Measurements from ENCODE around the gene FGF14. TPM values are rescaled to one million over a fixed set of nuclear protein-coding genes. Genes with fewer than 3 reads are reported as not detected.
A peak's percentile ranks its signal among the peaks of the same experiment; 100 is the strongest.

Gene FGF14
- total RNA-seq, 4 donors from 2014 or later: under 0.01 to 2.4 (median 0.99) TPM

DNA sequence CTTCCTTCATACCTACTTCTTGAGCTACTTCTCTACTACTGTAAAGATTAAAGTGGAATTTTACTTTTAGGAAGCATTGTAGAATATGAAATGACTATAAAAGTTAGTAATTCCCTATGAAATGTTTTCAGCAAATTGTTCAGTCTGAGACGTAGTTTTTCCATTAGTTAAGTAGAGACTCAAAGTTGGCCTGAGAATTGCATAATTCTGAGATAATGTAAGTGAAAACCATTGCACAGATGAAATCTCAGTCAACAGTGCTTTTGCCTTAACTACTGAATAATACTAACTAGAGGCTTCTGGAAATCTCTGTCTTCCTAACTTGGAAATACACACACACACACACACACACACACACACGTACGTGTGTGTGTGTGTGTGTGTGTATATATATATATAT lies 125.9 kb downstream of the FGF14 start:
- intact Hi-C loops (cut with DNase I; ENCODE audit: low total_unique reads): no loop called here
- DNase-seq: no peak
- in situ Hi-C loops (cut with MboI; ENCODE audit: low pct_ligation_motif_present in 1 of 4, low pct_unique_long_range_greater_than_20kb in 1 of 4, low sequenced_read_pairs in 3 of 4): no loop called here
- peak overlapping the region in 1 of 4 donors; percentile 13 for H3K27ac ChIP-seq
- TF ChIP-seq POLR2A (IDR thresholded peaks at IDR 0.05) (no peak), POLR2AphosphoS5 (IDR thresholded peaks at IDR 0.05) (no peak), EP300 (IDR thresholded peaks at IDR 0.05; ENCODE audit: low read depth) (no peak)
- TF ChIP-seq, protein P1, sequence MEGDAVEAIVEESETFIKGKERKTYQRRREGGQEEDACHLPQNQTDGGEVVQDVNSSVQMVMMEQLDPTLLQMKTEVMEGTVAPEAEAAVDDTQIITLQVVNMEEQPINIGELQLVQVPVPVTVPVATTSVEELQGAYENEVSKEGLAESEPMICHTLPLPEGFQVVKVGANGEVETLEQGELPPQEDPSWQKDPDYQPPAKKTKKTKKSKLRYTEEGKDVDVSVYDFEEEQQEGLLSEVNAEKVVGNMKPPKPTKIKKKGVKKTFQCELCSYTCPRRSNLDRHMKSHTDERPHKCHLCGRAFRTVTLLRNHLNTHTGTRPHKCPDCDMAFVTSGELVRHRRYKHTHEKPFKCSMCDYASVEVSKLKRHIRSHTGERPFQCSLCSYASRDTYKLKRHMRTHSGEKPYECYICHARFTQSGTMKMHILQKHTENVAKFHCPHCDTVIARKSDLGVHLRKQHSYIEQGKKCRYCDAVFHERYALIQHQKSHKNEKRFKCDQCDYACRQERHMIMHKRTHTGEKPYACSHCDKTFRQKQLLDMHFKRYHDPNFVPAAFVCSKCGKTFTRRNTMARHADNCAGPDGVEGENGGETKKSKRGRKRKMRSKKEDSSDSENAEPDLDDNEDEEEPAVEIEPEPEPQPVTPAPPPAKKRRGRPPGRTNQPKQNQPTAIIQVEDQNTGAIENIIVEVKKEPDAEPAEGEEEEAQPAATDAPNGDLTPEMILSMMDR (IDR thresholded peaks at IDR 0.05): no peak
- no peaks in the 10 kb centered on the region for H3K27me3 ChIP-seq
- no peaks in the 10 kb centered on the region for H3K4me1 ChIP-seq
- H3K4me3 ChIP-seq: no peak overlapping the region
- WGBS, 2 donors (ENCODE audit: low coverage in 1 of 2): 43 to 44% methylated on average over 1 to 3 of the region's 3 CpGs
- no peaks in the 10 kb centered on the region for H3K9me3 ChIP-seq
- no peaks in the 10 kb centered on the region for H3K36me3 ChIP-seq

DNA sequence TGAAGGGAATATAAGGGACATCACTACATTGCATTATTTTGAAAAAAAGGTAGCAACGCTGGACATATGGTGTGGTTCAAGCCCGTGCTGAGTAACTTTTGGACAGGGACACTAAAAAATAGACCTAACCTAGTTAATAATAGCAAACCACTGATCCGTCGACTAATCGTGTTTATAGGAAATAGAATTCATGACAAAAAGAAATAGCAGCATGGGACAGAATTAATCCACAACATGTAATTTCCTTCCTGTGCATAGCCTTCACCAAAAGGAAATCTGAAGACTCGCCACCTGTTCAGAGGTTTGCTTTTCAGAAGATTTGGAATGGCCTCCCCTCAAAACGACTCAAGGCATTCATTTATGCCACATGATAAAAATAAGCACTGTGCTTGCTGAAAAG lies 128.7 kb downstream of the FGF14 start:
- in situ Hi-C loops (cut with MboI; ENCODE audit: low pct_ligation_motif_present in 1 of 4, low pct_unique_long_range_greater_than_20kb in 1 of 4, low sequenced_read_pairs in 3 of 4): no loop called here
- 59 to 76% methylated on average over 7 of the region's 7 CpGs for WGBS, 2 donors (ENCODE audit: low coverage in 1 of 2)
- no peak overlapping the region for H3K27ac ChIP-seq
- no peaks in the 10 kb centered on the region for H3K36me3 ChIP-seq
- no peaks in the 10 kb centered on the region for H3K4me1 ChIP-seq
- no peak overlapping the region for H3K4me3 ChIP-seq
- no peaks in the 10 kb centered on the region for H3K9me3 ChIP-seq
- TF ChIP-seq EP300 (IDR thresholded peaks at IDR 0.05; ENCODE audit: low read depth) (no peak), POLR2AphosphoS5 (IDR thresholded peaks at IDR 0.05) (no peak), POLR2A (IDR thresholded peaks at IDR 0.05) (no peak)
- TF ChIP-seq, protein P1 (IDR thresholded peaks at IDR 0.05): no peak
- intact Hi-C loops (cut with DNase I; ENCODE audit: low total_unique reads): no loop called here
- DNase-seq: no peak
- no peaks in the 10 kb centered on the region for H3K27me3 ChIP-seq

DNA sequence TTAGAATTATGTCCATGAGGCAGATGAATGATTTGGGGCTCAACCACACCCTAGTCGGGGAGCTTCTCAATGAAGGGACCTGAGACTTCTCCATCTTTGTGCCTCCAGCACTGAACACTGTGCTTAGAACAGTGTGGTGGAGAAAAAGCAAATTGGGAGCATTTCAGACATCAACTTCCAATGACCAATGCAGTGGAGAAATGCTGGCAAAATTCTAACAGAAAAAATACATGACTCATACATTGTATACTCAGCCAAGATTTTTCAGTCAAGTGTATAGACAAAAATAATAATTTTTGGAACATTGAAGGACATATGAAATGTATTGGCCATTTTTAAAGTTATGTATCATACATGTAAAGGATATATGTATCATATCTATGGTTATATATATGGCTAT lies 134.7 kb downstream of the FGF14 start:
- Histone ChIP-seq H3K27ac (no peak overlapping the region), H3K4me3 (no peak overlapping the region), H3K36me3 (no peaks in the 10 kb centered on the region), H3K9me3 (no peaks in the 10 kb centered on the region), H3K4me1 (no peaks in the 10 kb centered on the region), H3K27me3 (no peaks in the 10 kb centered on the region)
- 69 to 90% methylated on average over 1 of the region's 1 CpG for WGBS, 2 donors (ENCODE audit: low coverage in 1 of 2)
- DNase-seq: no peak
- intact Hi-C loops (cut with DNase I; ENCODE audit: low total_unique reads) (no loop called here), in situ Hi-C loops (cut with MboI; ENCODE audit: low pct_ligation_motif_present in 1 of 4, low pct_unique_long_range_greater_than_20kb in 1 of 4, low sequenced_read_pairs in 3 of 4) (no loop called here)
- no peak for TF ChIP-seq POLR2A (IDR thresholded peaks at IDR 0.05)
- no peak for TF ChIP-seq EP300 (IDR thresholded peaks at IDR 0.05; ENCODE audit: low read depth)
- TF ChIP-seq POLR2AphosphoS5 (IDR thresholded peaks at IDR 0.05): no peak
- TF ChIP-seq, protein P1 (IDR thresholded peaks at IDR 0.05): no peak

DNA sequence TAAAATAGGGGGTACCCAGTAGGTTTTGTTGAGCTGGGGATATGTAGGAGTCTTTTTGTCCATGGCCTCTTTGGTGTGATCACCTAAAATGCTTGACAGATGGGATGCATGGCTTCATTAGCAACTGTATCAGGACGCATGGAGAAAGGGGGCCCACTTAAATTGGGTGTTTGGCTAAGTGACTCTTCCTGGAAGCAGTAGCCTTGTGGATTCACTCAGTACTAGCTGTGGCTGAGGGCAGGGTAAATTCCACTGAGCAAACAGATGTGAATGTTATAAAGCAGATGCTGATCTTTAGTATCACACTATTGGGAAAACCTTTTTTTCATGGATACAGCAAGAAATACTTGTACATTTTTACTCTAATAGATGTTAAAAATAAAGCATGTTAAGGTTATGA lies 140.0 kb downstream of the FGF14 start:
- no peaks in the 10 kb centered on the region for H3K36me3 ChIP-seq
- no peak for DNase-seq
- 33 to 58% methylated on average over 1 of the region's 1 CpG for WGBS, 2 donors (ENCODE audit: low coverage in 1 of 2)
- H3K27me3 ChIP-seq: no peaks in the 10 kb centered on the region
- H3K4me1 ChIP-seq: no peaks in the 10 kb centered on the region
- H3K4me3 ChIP-seq: no peak overlapping the region
- H3K27ac ChIP-seq: no peak overlapping the region
- intact Hi-C loops (cut with DNase I; ENCODE audit: low total_unique reads) (no loop called here), in situ Hi-C loops (cut with MboI; ENCODE audit: low pct_ligation_motif_present in 1 of 4, low pct_unique_long_range_greater_than_20kb in 1 of 4, low sequenced_read_pairs in 3 of 4) (no loop called here)
- TF ChIP-seq EP300 (IDR thresholded peaks at IDR 0.05; ENCODE audit: low read depth) (no peak), POLR2A (IDR thresholded peaks at IDR 0.05) (no peak), POLR2AphosphoS5 (IDR thresholded peaks at IDR 0.05) (no peak)
- TF ChIP-seq, protein P1 (IDR thresholded peaks at IDR 0.05): no peak
- H3K9me3 ChIP-seq: no peaks in the 10 kb centered on the region
